Measurements from ENCODE around the gene COL12A1. TPM values are rescaled to one million over a fixed set of nuclear protein-coding genes. Genes with fewer than 3 reads are reported as not detected.

COL12A1 gene
- total RNA-seq, 4 donors from 2014 or later, result 42.2 to 132 (median 55.0) TPM

- no peak overlapping the region for H3K4me3 ChIP-seq (ENCODE audit: low read depth, poor library complexity, severe bottlenecking)
- WGBS, 2 donors, result 81 to 86% methylated on average over 2 of the region's 2 CpGs
- no peak for DNase-seq (ENCODE audit: low spot score in 2 of 2)
- TF ChIP-seq POLR2A (IDR thresholded peaks at IDR 0.05) (no peak), CTCF (IDR thresholded peaks at IDR 0.05) (no peak)
- intact Hi-C loops (cut with DNase I; ENCODE audit: low total_unique reads), result no loop called here
Measured at GRCh38 chr6:75169689-75170586, 35.9 kb downstream of the COL12A1 start.

GRCh38 chr6:75167851-75168250, 38.0 kb downstream of the COL12A1 start:
- WGBS, 2 donors, result 68 to 70% methylated on average over 2 of the region's 2 CpGs
- intact Hi-C loops (cut with DNase I; ENCODE audit: low total_unique reads), result no loop called here
- DNase-seq (ENCODE audit: low spot score in 2 of 2), result no peak
- H3K4me3 ChIP-seq (ENCODE audit: low read depth, poor library complexity, severe bottlenecking), result no peak overlapping the region
- TF ChIP-seq POLR2A (IDR thresholded peaks at IDR 0.05), result no peak
- TF ChIP-seq CTCF (IDR thresholded peaks at IDR 0.05), result no peak

- 33 to 40% methylated on average over 3 of the region's 3 CpGs for whole genome bisulfite sequencing, 2 donors
- intact Hi-C loops (cut with DNase I; ENCODE audit: low total_unique reads), result no loop called here
- TF ChIP-seq POLR2A (IDR thresholded peaks at IDR 0.05) (no peak), CTCF (IDR thresholded peaks at IDR 0.05) (no peak)
- no peak for DNase-seq (ENCODE audit: low spot score in 2 of 2)
- H3K4me3 ChIP-seq (ENCODE audit: low read depth, poor library complexity, severe bottlenecking), result no peak overlapping the region
Measured at GRCh38 chr6:75167325-75167724, 38.5 kb downstream of the COL12A1 start.

- no peak for DNase-seq (ENCODE audit: low spot score in 2 of 2)
- WGBS, 2 donors, result 52 to 53% methylated on average over 2 of the region's 2 CpGs
- H3K4me3 ChIP-seq (ENCODE audit: low read depth, poor library complexity, severe bottlenecking), result no peak overlapping the region
- TF ChIP-seq POLR2A (IDR thresholded peaks at IDR 0.05), result no peak
- TF ChIP-seq CTCF (IDR thresholded peaks at IDR 0.05), result no peak
- intact Hi-C loops (cut with DNase I; ENCODE audit: low total_unique reads), result no loop called here
Measured at GRCh38 chr6:75166773-75167172, 39.1 kb downstream of the COL12A1 start.

- TF ChIP-seq POLR2A (IDR thresholded peaks at IDR 0.05) (no peak), CTCF (IDR thresholded peaks at IDR 0.05) (no peak)
- intact Hi-C loops (cut with DNase I; ENCODE audit: low total_unique reads), result no loop called here
- H3K4me3 ChIP-seq (ENCODE audit: low read depth, poor library complexity, severe bottlenecking), result no peak overlapping the region
- WGBS, 2 donors, result 37 to 43% methylated on average over 2 of the region's 2 CpGs
- DNase-seq (ENCODE audit: low spot score in 2 of 2), result no peak
Measured at GRCh38 chr6:75166236-75166635, 39.6 kb downstream of the COL12A1 start.
